Pancreas (tissue), 10 donors: ENCODE data around the gene ZNF611. TPM values are rescaled to one million over a fixed set of nuclear protein-coding genes. Genes with fewer than 3 reads are reported as not detected.
"Not testable (repeated sequence)": the region's sequence is repeated elsewhere in the genome, so short reads cannot be mapped to it uniquely, and the experiment has no call there.

Experiments
- ATAC-seq, 4 donors: fragments of 200-7000 bp; cut with Tn5 transposase; one replicate each; pipeline versions ENCODE4 v1.8.0 to v1.9.1; 2020; ENCODE audit warnings: mild to moderate bottlenecking in 4 of 4, moderate library complexity in 4 of 4
- DNase-seq, 6 donors: peaks; one replicate each; pipeline ENCODE4 v3.0.0-alpha.2; 2020
- FAIRE-seq: peaks from 2 replicates; lab custom pipeline; 2012; peaks lifted over from hg19 to GRCh38; lab: Jason Lieb, UNC
- H3K27ac ChIP-seq, 4 donors: fragments of 200-600 bp; sonication (generic); 1 replicate in 3 of 4; 2 replicates in 1 of 4; pipeline versions ENCODE4 v1.5.0 to v1.8.0; 2020
- H3K27me3 ChIP-seq, 4 donors: fragments of 200-600 bp; one replicate each; pipeline ENCODE4 v1.8.0; 2021
- H3K36me3 ChIP-seq, 3 donors: fragments of 200-600 bp; sonication (generic) in 1 of 3; one replicate each; pipeline versions ENCODE4 v1.5.0 to v1.8.0; 2020 to 2021
- H3K4me1 ChIP-seq, 3 donors: fragments of 200-600 bp; one replicate each; pipeline ENCODE4 v1.8.0; 2021
- H3K4me3 ChIP-seq, 4 donors: fragments of 200-600 bp; sonication (generic) in 2 of 4; one replicate each; pipeline versions ENCODE4 v1.5.0 to v1.8.0; 2020 to 2021
- H3K9me3 ChIP-seq, 4 donors: fragments of 200-600 bp; one replicate each; pipeline ENCODE4 v1.8.0; 2021
- WGBS, 2 donors: extraction: QIAGEN DNeasy Blood & Tissue Kit; methylation state at CpG; one replicate each; pipeline ENCODE4 v1.1.7; 2013; 5-methylcytosine and 5-hydroxymethylcytosine counted together
- intact Hi-C, 3 donors: fragments of 100-400 bp; cut with DNase I; formaldehyde crosslinking; loops; one replicate each; pipeline versions ENCODE4 v1.11.1 to v1.14.2; 2022
- polyA plus RNA-seq, 2 donors: library from polyadenylated mRNA; stranded (reverse); fragments of 200-250 nt; gene quantifications; one replicate each; pipeline ENCODE4 v1.2.3, GENCODE V29; 2013
- total RNA-seq, 6 donors: library from RNA; stranded (reverse); fragmentation: NEBNext Ultra II Directional in 4 of 6; extraction: Animal tissue kit (Norgen Biotek cat#: 25700) in 4 of 6; gene quantifications; one replicate each; pipeline versions ENCODE4 v1.2.1 to v1.2.4, GENCODE V29; 2021 to 2023
- TF ChIP-seq, protein P1 (sequence below), 4 donors: fragments of 200-600 bp; sonication (generic) in 3 of 4; IDR thresholded peaks; one replicate each; pipeline versions ENCODE4 v1.5.0 to v1.8.0; 2021; ENCODE audit warnings: antibody characterized with exemption in 4 of 4
- donor health status: healthy with polysubstance abuse.
- donor health status: DM: no; HTN: no; CAD: no; lungs with moderate emphysema.
- donor health status: DM: no; HTN: no; CAD: no.
- donor health status: control.
- donor health status: control.
- donor health status: Bipolar disorder and iron deficiency.
- donor health status: DM: yes; HTN: yes; CAD: no.
- donor health status: DM: no; HTN: no; CAD: no.
- donor health status: DM: no; HTN: no; CAD: no.
- donor health status: DM: yes; HTN: yes; CAD: no.

ZNF611 gene
- total and polyA plus RNA-seq, 8 donors: 3.4 to 15.2 (median 6.5) TPM

- DNase-seq (no peak), FAIRE-seq (no peak), ATAC-seq (no peak)
- Histone ChIP-seq H3K9me3 (no peaks in the 10 kb centered on the region), H3K36me3 (no peaks in the 10 kb centered on the region), H3K4me1 (peaks cover 0 to 4% (median 0%) of the 10 kb centered on the region in 3 donors), H3K4me3 (no peak overlapping the region), H3K27me3 (no peaks in the 10 kb centered on the region), H3K27ac (no peak overlapping the region)
- 87 to 89% methylated on average over 3 of the region's 3 CpGs for WGBS, 2 donors
- intact Hi-C loops: no loop called here
- TF ChIP-seq, protein P1, sequence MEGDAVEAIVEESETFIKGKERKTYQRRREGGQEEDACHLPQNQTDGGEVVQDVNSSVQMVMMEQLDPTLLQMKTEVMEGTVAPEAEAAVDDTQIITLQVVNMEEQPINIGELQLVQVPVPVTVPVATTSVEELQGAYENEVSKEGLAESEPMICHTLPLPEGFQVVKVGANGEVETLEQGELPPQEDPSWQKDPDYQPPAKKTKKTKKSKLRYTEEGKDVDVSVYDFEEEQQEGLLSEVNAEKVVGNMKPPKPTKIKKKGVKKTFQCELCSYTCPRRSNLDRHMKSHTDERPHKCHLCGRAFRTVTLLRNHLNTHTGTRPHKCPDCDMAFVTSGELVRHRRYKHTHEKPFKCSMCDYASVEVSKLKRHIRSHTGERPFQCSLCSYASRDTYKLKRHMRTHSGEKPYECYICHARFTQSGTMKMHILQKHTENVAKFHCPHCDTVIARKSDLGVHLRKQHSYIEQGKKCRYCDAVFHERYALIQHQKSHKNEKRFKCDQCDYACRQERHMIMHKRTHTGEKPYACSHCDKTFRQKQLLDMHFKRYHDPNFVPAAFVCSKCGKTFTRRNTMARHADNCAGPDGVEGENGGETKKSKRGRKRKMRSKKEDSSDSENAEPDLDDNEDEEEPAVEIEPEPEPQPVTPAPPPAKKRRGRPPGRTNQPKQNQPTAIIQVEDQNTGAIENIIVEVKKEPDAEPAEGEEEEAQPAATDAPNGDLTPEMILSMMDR (IDR thresholded peaks at IDR 0.05): no peak
Measured at GRCh38 chr19:52687684-52688083, 47.2 kb downstream of the ZNF611 start.

DNA sequence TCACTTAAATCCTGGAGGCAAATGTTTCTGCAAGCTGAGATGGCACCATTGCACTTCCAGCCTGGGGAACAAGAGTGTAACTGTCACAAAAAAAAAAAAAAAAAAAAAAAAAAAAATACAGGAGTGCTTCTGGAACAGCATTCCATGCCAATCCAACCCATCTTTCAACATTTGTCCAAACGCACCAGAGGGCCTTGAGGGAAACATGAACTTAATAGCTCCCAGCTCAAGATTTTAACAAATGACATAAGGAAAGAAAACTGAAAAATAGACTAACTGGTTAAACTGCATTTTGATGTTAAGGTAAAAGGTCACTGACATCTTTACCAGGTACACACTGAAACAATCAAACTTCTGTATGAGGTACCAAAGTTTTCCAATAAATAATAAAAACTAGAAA, 49.0 kb downstream of the ZNF611 start:
- 58 to 68% methylated on average over 1 of the region's 1 CpG for WGBS, 2 donors
- no peak for DNase-seq
- Histone ChIP-seq H3K36me3 (no peaks in the 10 kb centered on the region), H3K27me3 (no peaks in the 10 kb centered on the region), H3K27ac (peak overlapping the region in 2 of 4 donors; percentile 48 to 51), H3K4me3 (no peak overlapping the region), H3K4me1 (no peaks in the 10 kb centered on the region), H3K9me3 (no peaks in the 10 kb centered on the region)
- TF ChIP-seq, protein P1 (IDR thresholded peaks at IDR 0.05): no peak
- no peak for ATAC-seq
- intact Hi-C loops: no loop called here
- FAIRE-seq: no peak

DNA sequence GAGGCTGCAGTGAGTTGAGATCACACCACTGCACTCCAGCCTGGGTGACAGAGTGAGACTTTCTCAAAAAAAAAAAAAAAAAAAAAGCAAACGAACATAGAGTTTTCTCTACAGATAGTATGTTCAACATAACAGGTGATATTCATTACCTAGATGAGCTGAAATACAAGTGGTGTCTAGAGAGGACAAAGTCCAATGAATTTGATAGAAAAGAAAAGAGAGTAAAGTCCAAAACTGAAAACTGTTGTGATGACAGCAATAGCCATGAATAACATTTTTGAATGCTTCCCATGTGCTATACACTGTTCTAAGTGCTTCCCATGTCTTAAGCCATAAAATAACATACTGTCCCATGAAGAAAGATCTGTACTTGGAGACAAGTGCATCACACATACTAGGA, 53.6 kb downstream of the ZNF611 start:
- intact Hi-C loops, FAIRE-seq: not testable (repeated sequence)

GRCh38 chr19:52679598-52679997, 55.2 kb downstream of the ZNF611 start:
- H3K27me3 ChIP-seq: no peaks in the 10 kb centered on the region
- DNase-seq (no peak), FAIRE-seq (no peak), ATAC-seq (no peak)
- H3K36me3 ChIP-seq: no peaks in the 10 kb centered on the region
- intact Hi-C loops: no loop called here
- 94 to 95% methylated on average over 5 of the region's 5 CpGs for WGBS, 2 donors
- TF ChIP-seq, protein P1 (IDR thresholded peaks at IDR 0.05): no peak
- H3K9me3 ChIP-seq: no peaks in the 10 kb centered on the region
- no peaks in the 10 kb centered on the region for H3K4me1 ChIP-seq
- no peak overlapping the region for H3K4me3 ChIP-seq
- no peak overlapping the region for H3K27ac ChIP-seq

More for the DNA sequence above, 53.6 kb downstream of the ZNF611 start:
- WGBS, 2 donors: 29 to 33% methylated on average over 1 of the region's 1 CpG
- not testable (repeated sequence) for H3K36me3 ChIP-seq, H3K4me3 ChIP-seq, H3K27me3 ChIP-seq, DNase-seq, H3K27ac ChIP-seq, H3K9me3 ChIP-seq, H3K4me1 ChIP-seq, ATAC-seq

DNA sequence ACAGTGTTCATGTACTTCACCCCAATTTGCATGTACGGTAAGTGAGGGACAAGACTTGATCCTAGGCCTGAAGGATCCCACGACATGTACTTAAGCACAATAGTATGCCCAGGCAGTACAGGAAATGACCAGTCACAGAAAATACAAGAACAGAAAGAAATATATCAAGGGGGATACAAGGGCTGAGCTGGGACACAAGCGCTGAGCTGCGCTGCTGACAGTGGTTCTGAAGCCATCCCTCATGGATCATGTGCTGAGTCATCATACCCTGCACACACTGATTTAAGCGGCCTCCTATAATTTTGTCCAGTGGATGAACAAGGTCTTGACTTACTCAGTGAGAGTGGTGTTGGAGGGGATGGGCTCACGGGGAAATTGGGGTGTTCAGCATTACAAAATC, 59.6 kb downstream of the ZNF611 start:
- H3K27ac ChIP-seq, DNase-seq, H3K36me3 ChIP-seq, FAIRE-seq, H3K4me1 ChIP-seq, ATAC-seq, H3K4me3 ChIP-seq, intact Hi-C loops, H3K9me3 ChIP-seq, H3K27me3 ChIP-seq: not testable (repeated sequence)
- WGBS, 2 donors: 93 to 96% methylated on average over 6 of the region's 6 CpGs

- no peaks in the 10 kb centered on the region for H3K4me1 ChIP-seq
- TF ChIP-seq, protein P1 (IDR thresholded peaks at IDR 0.05): no peak
- DNase-seq (no peak), ATAC-seq (no peak), FAIRE-seq (no peak)
- no peaks in the 10 kb centered on the region for H3K27me3 ChIP-seq
- H3K4me3 ChIP-seq: no peak overlapping the region
- no peaks in the 10 kb centered on the region for H3K9me3 ChIP-seq
- 90 to 97% methylated on average over 4 of the region's 4 CpGs for WGBS, 2 donors
- H3K27ac ChIP-seq: no peak overlapping the region
- intact Hi-C loops: no loop called here
- H3K36me3 ChIP-seq: no peaks in the 10 kb centered on the region
Measured at GRCh38 chr19:52673014-52673413, 61.8 kb downstream of the ZNF611 start.
